ENCODE data around the gene UBE2G1. TPM values are rescaled to one million over a fixed set of nuclear protein-coding genes. Genes with fewer than 3 reads are reported as not detected.

The UBE2G1 gene
- total RNA-seq, 2 experiments from 2014 or later = 58.5 to 58.8 TPM

- H3K9me3 Mint-ChIP-seq = no peaks in the 10 kb centered on the region
- peaks cover 65% of the 10 kb centered on the region for H3K4me1 Mint-ChIP-seq (ENCODE audit: low read depth)
- CTCF ChIA-PET = interaction anchor here (0.6 to 2.9 kb wide), 3 partner anchors 15 to 162 kb away, joined by 3 to 13 read pairs (median 7); no protein-coding TSS in a partner anchor
- no peaks in the 10 kb centered on the region for H3K27me3 ChIP-seq (ENCODE audit: control insufficient read depth in 1 of 2, insufficient read depth in 2 of 2, low read length in 2 of 2)
- no peaks in the 10 kb centered on the region for H3K27me3 Mint-ChIP-seq
- no peak for TF ChIP-seq CTCF (IDR thresholded peaks at IDR 0.05)
- peaks cover 22% of the 10 kb centered on the region for H3K36me3 Mint-ChIP-seq (ENCODE audit: low read depth)
- H3K27ac ChIP-seq (ENCODE audit: low read depth in 1 of 2, low read length in 2 of 2) = no peak overlapping the region
- no peaks in the 10 kb centered on the region for H3K9me3 ChIP-seq (ENCODE audit: control insufficient read depth in 1 of 2, insufficient read depth in 1 of 2, low read length in 2 of 2)
- ATAC-seq (ENCODE audit: poor library complexity) (no peak), DNase-seq (no peak)
- H3K36me3 ChIP-seq (ENCODE audit: insufficient read depth, low read length) = peaks cover 16% of the 10 kb centered on the region
- no peak overlapping the region for H3K4me3 Mint-ChIP-seq
- no peak overlapping the region for H3K27ac Mint-ChIP-seq
- no peak overlapping the region for H3K4me3 ChIP-seq (ENCODE audit: low read length)
- peaks cover 5% of the 10 kb centered on the region for H3K4me1 ChIP-seq (ENCODE audit: insufficient read depth, low read length)
- intact Hi-C loops (cut with DNase I, micrococcal nuclease) = no loop called here
- POLR2A ChIA-PET = interaction anchor here (2.0 kb wide), 1 partner anchor 13 kb away, joined by 6 read pairs; the partner anchor contains the start of gene ANKFY1
Observed at GRCh38 chr17:4250887-4251286, 115.6 kb downstream of the UBE2G1 start.

GRCh38 chr17:4249452-4250029 is 116.9 kb downstream of the UBE2G1 start:
- ChIA-PET CTCF (interaction anchor here (1.0 to 2.9 kb wide), 6 partner anchors 9 to 164 kb away, joined by 3 to 13 read pairs (median 6); no protein-coding TSS in a partner anchor), POLR2A (interaction anchor here (0.7 to 2.0 kb wide), 3 partner anchors 14 to 106 kb away, joined by 3 to 6 read pairs (median 4); partner anchors contain the start of gene ANKFY1)
- intact Hi-C loops (cut with DNase I, micrococcal nuclease) = loop anchor here in 1 of 2 experiments (5.0 kb wide), 1 partner anchor 33 kb away; no protein-coding TSS in a partner anchor
- peak; percentile 63 for TF ChIP-seq CTCF (IDR thresholded peaks at IDR 0.05)
- H3K27me3 ChIP-seq (ENCODE audit: control insufficient read depth in 1 of 2, insufficient read depth in 2 of 2, low read length in 2 of 2) = no peaks in the 10 kb centered on the region
- Mint-ChIP-seq H3K27ac (peak overlapping the region; percentile 6), H3K9me3 (no peaks in the 10 kb centered on the region), H3K4me1 (ENCODE audit: low read depth) (peaks cover 62% of the 10 kb centered on the region), H3K4me3 (no peak overlapping the region), H3K36me3 (ENCODE audit: low read depth) (peaks cover 22% of the 10 kb centered on the region), H3K27me3 (no peaks in the 10 kb centered on the region)
- no peak overlapping the region for H3K4me3 ChIP-seq (ENCODE audit: low read length)
- peaks cover 18% of the 10 kb centered on the region for H3K36me3 ChIP-seq (ENCODE audit: insufficient read depth, low read length)
- peaks cover 10% of the 10 kb centered on the region for H3K4me1 ChIP-seq (ENCODE audit: insufficient read depth, low read length)
- ATAC-seq (ENCODE audit: poor library complexity) (no peak), DNase-seq (peak in 4 of 14 experiments; percentile 18 to 62 (median 42))
- H3K9me3 ChIP-seq (ENCODE audit: control insufficient read depth in 1 of 2, insufficient read depth in 1 of 2, low read length in 2 of 2) = no peaks in the 10 kb centered on the region
- no peak overlapping the region for H3K27ac ChIP-seq (ENCODE audit: low read depth in 1 of 2, low read length in 2 of 2)

GRCh38 chr17:4248504-4249277 is 117.8 kb downstream of the UBE2G1 start:
- ATAC-seq (ENCODE audit: poor library complexity) = no peak
- H3K4me1 ChIP-seq (ENCODE audit: insufficient read depth, low read length) = peaks cover 10% of the 10 kb centered on the region
- Mint-ChIP-seq H3K9me3 (no peaks in the 10 kb centered on the region), H3K36me3 (ENCODE audit: low read depth) (peaks cover 23% of the 10 kb centered on the region), H3K27me3 (no peaks in the 10 kb centered on the region), H3K4me1 (ENCODE audit: low read depth) (peaks cover 61% of the 10 kb centered on the region), H3K4me3 (no peak overlapping the region), H3K27ac (no peak overlapping the region)
- CTCF ChIA-PET = interaction anchor here (1.0 to 2.9 kb wide), 6 partner anchors 9 to 164 kb away, joined by 3 to 13 read pairs (median 6); no protein-coding TSS in a partner anchor
- no peak overlapping the region for H3K27ac ChIP-seq (ENCODE audit: low read depth in 1 of 2, low read length in 2 of 2)
- no peak for DNase-seq
- POLR2A ChIA-PET = no interaction called here
- no peaks in the 10 kb centered on the region for H3K27me3 ChIP-seq (ENCODE audit: control insufficient read depth in 1 of 2, insufficient read depth in 2 of 2, low read length in 2 of 2)
- TF ChIP-seq CTCF (IDR thresholded peaks at IDR 0.05) = no peak
- H3K9me3 ChIP-seq (ENCODE audit: control insufficient read depth in 1 of 2, insufficient read depth in 1 of 2, low read length in 2 of 2) = no peaks in the 10 kb centered on the region
- intact Hi-C loops (cut with DNase I, micrococcal nuclease) = loop anchor here in 1 of 2 experiments (5.0 kb wide), 1 partner anchor 34 kb away; no protein-coding TSS in a partner anchor
- H3K36me3 ChIP-seq (ENCODE audit: insufficient read depth, low read length) = peaks cover 19% of the 10 kb centered on the region
- no peak overlapping the region for H3K4me3 ChIP-seq (ENCODE audit: low read length)

Data from CD4-positive, alpha-beta T cell (primary cell).